NOMO-1 treated with dmso at 0.1 percent for 144 hours (cell line): ENCODE data around the gene FNBP1L.

ENCODE experiments used
- DNase-seq: peaks from one replicate; lab custom pipeline; 2025; ENCODE audit not compliant: unreplicated experiment; lab: John Stamatoyannopoulos, UW

FNBP1L gene

DNA sequence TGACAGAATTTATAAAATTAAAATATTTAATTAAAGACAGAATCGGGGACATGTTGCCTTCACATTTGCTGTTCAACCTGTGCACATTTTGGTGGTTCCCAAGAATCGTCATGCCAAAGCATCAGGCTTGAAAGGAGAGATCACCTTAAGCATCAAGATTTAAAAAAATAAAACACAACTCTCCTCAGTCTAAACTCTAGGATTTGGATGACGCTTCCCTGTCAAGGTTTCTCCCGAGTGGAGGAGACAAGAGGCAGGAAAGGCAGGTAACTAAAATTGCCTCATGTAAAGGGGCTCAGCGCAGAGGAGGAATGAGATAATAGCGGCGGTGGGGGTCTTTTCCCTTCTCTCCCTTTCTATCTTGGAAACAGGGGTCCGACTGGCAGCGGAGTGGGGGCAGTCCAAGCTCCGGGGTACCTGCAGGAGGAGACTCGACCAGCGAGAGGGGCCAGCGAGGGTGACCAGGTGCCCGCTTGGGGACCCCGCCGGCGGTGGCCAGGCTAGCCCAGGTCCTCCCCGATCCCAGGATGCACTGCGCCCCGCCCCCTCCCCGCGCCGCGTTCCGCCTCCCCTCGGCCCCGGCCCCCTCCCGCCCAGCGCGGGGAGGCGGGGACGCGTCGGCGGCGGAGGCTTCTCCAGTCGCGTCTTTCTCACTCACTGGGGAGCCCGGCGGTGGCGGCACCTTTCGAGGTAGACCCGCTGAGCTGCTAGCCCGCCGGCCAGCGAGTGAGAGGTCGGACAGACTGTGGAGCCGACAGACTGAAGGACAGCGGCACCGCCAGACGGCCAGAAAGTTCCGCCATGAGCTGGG lies at the start of gene FNBP1L:
Gene FNBP1L (plus strand): TSS at position 638 of the 811 bp plus-strand sequence. CDS start 164 bp downstream, at position 802.
- DNase-seq: no peak

DNA sequence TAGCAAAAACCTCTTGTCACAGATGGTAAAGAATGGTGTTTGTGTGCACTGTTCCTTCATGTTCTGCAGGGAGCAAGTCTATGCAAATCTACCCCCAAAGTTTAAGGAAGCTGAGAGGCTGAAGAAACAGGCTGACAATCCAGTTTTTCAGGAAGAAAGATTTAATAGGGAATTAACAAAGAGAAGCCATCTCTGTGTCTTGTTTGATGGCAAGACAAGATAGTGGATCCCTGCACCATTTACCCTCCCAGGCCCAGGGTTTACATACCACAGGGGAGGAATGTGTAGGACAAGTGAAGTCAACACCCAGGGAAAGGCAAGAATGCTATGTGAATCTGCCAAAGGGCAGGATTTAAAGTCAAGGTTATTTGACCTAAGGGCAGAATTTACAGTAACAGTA lies 48.1 kb upstream of the FNBP1L start:
- DNase-seq: no peak

DNA sequence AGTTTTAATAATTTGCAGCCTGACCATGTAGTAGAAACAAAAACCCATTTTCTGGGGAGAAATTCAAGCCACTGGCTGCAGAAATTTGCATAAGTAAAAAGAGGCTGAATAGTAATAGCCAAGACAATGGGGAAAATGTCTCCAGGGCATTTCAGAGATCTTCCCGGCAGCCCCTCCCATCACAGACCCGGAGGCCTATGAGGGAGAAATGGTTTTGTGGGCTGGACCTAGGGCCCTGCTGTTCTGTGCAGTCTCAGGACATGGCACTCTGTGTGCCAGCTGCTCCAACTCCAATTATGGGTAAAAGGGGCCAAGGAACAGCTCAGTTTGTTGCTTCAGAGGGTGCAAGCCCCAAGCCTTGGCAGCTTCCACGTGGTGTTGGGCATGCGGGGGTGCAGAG lies 39.7 kb upstream of the FNBP1L start:
- DNase-seq: no peak

DNA sequence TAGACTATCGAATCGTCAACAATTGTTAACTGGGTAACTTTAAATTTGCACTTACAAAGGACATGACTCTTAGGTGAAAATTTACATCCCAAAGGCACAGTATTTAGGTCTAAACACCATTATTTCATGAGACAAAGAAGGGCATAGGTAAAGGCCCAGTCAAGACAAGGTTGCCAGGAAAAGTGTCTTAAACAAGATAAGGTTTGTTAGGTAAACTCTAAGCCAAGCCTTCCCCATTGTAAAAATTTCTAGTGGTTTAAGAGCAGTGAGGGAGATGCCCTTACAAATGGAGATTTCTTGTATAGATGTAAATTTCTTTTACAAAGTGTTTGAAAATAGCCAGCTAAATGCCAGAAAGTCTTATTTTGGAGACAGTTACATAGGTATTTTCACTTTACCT lies 36.9 kb upstream of the FNBP1L start:
- DNase-seq: no peak

DNA sequence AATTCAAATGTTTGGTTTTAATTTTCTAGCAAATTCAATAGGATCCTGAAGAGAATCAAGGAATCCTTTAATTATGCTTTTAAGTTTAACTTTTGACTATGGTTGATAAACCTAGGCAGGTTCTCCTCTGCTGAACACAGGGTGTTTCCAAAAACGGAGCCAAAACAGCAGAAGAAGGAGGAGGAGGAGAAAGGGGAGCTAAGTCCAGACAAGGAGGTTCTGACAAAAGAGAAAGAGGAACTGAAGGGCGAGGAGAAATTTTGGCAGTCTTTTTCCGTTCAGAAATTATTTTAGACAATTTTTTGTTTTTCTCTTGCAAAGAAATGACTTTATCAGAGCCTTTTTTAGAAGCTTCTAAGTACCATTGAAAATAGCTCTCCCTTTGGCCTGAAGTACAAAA lies 33.2 kb upstream of the FNBP1L start:
- peak; percentile 5 for DNase-seq

DNA sequence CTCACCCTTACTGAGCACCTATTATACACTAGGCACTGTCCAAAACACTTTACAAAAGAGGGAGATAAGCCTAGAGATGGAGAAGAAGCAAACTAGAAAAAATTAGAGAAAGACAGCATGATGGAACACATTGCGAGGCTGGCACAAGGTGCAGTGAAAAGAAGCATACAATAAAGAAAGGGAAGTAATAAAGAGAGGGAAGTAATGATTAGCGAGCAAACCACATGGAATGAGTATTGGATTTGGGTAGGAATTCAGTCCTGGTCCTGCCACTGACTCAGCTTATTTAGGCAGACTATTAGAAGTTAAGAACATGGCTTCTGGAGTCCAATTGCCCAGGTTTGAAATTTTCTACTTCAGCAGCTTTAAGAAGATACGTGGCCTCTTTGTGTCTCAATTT lies 32.6 kb upstream of the FNBP1L start:
- no peak for DNase-seq

DNA sequence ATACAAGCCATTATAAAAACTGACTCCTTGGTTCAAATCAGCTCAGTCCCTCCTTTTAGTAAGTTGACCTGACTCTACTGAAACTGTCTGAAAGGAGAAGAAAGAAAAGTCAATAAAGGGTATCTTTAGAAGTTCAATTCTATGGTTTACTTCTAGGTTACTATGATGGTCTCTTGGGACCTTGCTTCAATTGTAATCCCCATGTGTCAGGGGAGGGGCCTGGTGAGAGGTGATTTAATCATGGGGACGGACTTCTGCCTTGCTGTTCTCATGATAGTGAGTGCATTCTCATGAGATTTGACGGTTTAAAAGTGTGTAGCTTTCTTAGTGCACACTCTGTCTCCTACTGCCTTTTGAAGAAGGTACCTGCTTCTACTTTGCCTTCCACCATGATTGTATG lies 31.7 kb upstream of the FNBP1L start:
- no peak for DNase-seq

DNA sequence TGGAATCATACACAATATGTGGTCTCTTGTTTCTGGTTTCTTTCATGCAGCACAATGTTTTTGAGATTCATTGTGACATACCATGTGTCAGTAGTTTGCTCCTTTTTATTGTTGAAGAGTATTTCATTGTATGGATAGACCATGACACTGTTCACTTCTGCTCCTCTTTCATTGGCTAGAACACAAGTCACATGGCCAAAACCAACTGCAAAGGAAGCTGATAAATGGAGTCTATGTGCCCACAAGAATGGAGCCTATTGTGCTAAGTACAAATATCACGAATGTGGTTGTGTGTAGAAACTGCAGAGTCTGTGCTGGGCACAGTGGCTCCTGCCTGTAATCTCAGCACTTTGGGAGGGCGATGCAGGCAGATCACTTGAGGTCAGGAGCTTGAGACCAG lies 28.6 kb upstream of the FNBP1L start:
- no peak for DNase-seq

DNA sequence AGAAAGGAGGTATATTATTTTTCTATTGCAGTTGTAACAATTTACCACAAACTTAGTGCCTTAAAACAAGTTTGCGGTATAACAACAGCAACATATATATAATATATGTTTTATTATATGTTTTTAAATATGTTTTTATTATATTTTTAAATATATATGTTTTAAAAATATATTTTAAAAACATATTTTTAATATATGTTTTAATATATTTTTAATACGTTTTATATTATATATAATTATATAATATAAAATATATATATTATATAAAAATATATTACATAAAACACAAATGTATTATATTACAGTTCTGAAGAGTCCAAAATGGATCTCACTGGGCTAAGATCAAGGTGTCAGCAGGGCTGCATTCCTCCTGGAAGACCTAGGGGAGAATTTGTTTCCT lies 27.5 kb upstream of the FNBP1L start:
- no peak for DNase-seq

DNA sequence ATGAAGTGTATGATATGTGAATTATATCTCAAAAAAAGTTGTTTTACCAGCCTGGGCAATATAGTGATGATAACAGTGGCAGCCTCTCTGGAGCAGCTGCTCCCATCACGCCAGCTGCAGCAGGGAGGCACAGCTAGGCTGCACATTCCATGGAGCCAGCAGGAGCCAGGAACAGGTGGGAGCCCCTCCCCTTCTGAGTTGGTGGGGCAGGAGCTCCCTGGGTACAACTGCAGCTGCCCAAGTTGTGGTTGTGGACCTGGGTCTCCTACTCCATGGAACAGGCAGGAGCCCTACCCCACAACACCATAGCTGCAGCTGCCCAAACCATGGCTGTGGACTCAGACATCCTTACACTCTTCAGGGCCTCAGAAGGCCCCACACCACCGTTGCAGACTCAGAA lies 21.7 kb upstream of the FNBP1L start:
- no peak for DNase-seq

DNA sequence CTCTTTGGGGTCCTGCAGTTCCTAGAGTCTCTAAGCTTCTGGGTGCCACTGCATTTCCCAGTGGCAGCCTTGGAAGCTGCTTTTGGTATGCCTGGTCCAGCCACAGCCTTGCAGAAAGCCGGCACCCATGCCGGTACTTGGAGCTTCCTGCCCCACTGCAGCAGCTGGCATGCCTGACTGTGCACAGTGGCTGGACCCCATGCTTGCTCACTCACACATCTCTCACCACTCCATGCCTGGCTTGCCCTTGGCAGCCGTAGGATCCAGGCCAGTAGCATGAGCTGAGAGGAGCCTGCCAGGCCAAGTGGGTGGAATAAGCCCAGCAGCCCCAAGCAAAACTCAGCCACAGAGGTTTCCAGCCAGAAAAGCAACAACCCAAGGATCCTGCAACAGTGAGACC lies 20.3 kb upstream of the FNBP1L start:
- no peak for DNase-seq

DNA sequence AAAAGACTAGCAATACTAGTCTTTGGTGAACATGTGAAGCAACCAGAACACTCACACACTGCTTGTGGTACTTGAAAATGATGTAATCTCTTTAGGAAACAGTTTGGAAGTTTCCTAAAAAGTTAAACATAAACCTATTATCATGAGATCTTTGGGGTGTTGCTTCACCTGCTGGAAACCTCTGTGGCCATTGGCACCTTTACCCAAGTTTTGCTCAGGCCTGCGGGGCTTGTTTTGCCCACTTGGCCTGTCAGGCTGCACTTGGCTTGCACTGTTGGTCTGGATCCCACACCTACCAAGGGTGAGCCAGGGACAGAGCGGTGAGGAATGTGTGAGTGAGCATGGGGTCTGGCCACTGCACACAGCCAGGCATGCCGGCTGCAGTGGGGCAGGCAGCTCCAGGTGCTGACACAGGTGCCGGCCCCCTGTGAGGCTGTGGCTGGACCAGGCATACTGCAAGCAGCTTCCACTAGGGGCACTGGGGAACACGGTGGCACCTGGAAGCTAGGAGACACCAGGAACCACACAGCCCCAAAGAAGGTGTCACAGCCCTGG lies 14.4 kb upstream of the FNBP1L start:
- no peak for DNase-seq

DNA sequence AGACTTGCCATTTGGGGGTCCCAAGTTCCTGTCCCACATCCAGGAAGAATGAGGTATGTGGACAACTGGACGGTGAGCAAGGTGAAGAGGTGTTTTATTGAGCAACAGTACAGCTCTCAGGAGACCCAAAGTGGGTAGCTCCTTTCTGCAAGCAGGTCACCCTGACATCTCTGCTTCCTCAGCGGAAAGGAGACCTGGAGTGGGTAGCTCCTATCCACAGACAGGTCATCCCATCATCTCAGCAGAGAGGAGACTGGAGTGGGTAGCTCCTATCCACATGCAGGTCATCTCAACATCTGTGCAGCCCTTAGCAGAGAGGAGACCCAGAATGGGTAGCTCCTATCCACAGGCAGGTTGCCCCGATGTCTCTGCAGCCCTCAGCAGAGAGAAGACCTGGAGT lies 13.8 kb upstream of the FNBP1L start:
- no peak for DNase-seq

DNA sequence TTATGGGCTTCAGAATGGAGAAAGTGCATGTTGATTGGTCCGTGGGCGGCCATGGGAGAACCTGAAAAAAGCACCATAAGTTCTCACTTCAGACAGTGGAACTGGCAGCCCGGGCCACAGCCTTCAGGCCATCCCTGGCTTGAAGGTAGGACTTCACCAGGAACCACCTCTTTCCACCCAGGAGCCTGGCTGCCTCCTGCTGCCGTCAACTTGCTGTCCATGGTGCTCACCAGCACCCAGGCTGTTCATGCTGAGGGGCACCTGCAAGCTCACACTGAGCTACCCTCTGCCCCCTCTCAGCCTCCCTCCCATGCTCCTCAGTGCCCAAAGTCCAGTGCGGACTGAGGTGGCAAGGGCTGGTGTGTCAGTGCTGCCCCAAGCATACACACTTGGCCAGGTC lies 12.9 kb upstream of the FNBP1L start:
- DNase-seq: no peak

DNA sequence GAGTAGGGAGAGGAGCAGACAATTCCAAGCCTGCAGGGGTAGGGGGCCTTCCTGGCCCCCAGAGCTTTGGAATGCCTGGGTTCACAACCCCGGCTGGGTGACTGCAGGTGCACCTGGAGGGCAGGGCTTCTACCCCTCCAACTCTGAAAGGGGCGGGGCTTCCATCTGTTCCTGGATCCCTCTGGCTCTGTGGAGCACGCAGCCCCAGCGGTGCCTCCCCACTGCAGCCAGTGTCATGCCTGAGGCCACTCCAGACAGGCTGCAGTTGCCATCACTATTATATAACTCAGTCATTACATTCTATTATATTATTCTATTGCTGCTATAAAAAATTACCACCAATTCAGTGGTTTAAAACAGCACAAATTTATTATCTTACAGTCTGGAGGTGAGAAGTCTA lies 12.5 kb upstream of the FNBP1L start:
- DNase-seq: no peak

DNA sequence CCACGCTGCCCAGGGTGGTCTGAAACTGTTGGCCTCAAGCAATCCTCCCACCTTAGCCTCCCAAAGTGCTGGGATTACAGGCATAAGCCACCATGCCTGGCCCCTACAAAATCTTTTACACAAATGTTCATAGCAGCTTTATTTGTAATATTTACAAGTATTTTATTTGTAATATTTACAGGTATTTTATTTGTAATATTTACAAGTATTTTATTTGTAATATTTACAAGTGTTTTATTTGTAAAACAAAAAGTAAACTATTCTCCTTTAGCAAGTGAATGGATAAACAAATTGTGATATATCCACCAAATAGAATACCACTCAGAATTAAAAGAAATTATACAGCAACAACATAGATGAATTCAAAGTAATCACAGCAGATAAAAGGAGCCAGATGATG lies 11.4 kb upstream of the FNBP1L start:
- no peak for DNase-seq

DNA sequence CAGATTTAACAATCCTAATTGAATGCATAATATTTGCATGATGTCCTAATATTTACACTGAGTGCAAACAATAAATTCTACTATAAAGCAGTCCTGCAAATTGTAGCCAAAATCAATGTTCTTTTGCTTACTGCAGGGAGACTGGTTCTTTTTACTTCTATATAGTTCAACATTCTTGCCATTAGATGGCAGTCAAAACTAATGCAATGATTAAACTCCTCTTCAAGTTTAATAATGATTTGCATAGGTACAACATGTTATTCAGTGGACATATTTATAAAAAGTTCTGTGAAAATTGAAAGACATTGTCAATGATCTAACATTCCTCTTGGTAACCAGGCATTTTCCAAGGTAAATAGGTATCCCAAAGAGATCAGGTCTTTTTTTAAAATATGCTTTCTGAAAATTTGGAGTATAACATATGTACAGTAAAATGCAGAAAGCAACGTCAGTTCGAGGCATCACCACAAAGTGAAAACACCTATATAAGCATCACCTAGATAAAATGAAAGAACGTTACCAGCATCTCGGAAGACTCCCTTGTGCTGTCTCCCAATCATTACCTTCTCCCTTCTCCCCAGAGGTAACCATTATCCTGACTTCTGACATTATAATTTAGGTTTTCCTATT lies 9.8 kb upstream of the FNBP1L start:
- no peak for DNase-seq

DNA sequence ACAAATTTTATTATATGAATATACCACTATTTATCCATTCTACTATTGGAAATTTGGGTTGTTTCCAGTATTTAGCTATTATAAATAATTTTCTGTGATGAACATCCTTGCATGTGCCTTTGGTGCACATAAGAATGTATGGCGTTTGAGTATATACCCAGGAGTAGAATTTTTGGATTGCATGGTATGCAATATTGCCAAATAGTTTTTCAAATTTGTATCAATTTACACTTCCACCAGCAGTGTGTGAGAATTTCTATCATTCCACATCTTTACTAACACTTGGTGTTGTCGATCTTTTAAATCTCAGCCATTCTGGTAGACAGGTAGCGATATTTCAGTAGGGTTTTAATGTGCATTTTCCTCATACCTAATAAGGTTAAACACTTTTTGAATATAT lies 9.2 kb upstream of the FNBP1L start:
- no peak for DNase-seq

DNA sequence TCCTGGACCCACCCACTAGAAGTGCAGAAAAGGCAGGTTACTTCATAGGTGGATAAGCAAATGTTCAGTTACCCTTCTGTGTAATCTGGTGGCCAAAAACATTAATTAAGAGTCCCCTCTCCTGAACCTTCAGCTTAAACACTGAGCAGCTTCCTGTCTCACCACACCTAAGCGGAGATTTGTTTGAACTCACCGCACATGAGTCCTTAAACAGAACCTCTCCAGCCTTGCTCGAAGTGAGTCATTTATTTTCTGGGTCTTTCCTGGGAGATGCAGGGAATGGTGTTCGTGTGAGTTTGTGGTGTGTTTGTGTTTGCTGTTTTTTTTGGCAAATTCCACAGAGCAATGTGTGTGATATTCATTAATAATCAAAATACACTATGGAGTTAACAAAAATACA lies 7.6 kb upstream of the FNBP1L start:
- no peak for DNase-seq

DNA sequence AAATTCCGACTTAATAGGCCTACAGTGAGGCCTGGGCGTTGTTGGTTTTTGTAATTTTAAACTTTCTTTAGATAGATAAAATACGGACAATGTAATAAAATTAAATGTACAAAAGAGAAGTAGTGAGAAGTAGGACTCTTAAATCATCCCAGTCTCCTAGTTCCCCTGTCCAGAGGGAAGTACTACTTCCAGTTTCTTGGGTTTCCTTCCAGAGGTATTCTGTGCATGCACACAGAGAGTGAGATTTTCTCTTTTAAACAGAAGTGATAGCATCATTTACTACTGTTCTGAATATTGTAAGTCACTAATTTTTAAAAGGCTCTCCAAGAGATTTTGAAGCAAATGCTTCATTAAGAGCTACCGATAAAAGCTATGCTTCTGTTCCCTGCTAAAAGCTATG lies 7.2 kb upstream of the FNBP1L start:
- DNase-seq: no peak

DNA sequence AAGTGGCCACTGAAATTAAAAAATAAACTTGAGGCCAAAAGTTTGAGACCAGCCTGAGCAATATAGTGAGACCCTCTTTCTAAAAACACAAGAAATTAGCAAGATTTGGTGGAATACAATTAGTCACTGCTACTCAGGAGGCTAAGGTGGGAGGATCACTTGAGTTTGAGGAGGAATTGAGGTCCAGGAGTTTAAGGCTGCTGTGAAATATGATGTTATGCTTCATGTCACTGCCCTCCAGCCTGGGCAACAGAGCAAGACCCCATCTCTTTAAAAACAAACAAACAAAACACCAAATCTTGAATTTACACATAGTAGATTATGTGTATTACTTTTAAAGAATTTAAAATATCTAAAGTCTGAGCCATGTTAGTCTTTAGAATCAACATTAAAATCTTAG lies 6.3 kb upstream of the FNBP1L start:
- DNase-seq: no peak

DNA sequence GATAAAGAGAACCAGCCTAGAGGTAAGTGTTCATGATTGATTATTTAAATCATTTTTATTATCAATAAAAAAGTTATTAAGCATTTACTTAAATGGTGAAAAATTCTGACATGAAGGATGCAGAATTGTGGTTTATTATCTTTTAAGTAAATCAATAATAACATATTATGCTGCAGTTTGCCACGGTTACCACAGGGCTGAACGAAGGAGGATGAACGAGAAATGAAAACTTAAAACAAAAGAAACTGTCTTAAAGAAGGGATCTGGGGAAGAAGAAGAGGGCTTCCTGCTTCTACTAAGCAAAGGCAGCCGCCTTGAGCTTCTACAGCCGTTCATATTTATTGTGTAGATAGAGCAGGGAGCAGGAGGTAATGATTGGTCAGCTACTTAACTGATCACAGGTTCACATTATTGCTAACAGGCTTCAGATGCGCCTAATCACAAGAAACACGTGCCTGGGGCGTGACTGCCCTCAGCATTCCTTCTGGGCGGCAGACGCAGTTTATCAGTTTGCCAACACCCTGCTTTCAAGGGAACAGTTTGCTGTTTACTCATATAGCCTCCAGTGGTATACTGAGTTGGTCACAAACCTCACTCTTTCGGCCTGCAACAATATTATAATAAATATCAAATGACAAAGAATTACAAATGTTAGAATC lies 5.8 kb upstream of the FNBP1L start:
- DNase-seq: no peak
